Gastrocnemius medialis (tissue), 4 donors: ENCODE measurements around the gene ARHGAP28. TPM values are rescaled to one million over a fixed set of nuclear protein-coding genes. Genes with fewer than 3 reads are reported as not detected.

Source experiments
- ATAC-seq, 2 donors: fragments of 150-250 bp; one replicate each; pipeline ENCODE4 v1.9.1; 2016
- DNase-seq, 2 donors: peaks; one replicate each; pipeline ENCODE4 v3.0.0-alpha.2; 2019
- H3K27ac ChIP-seq, 4 donors: fragments of 200-600 bp; sonication (generic); 1 replicate in 1 of 4; 2 replicates in 3 of 4; pipeline ENCODE4 v1.5.1; 2016 to 2018; ENCODE audit warnings: mild to moderate bottlenecking in 2 of 4, moderate library complexity in 1 of 4
- H3K27me3 ChIP-seq, 3 donors: fragments of 200-600 bp; sonication (generic) in 2 of 3; 1 replicate in 1 of 3; 2 replicates in 2 of 3; pipeline versions ENCODE4 v1.5.1 to v1.6.0; 2016 to 2019; ENCODE audit warnings: mild to moderate bottlenecking in 1 of 3, moderate library complexity in 1 of 3
- H3K36me3 ChIP-seq, 2 donors: fragments of 200-600 bp; sonication (generic) in 1 of 2; one replicate each; pipeline ENCODE4 v1.5.1; 2017 to 2018
- H3K4me1 ChIP-seq, 2 donors: fragments of 200-600 bp; sonication (generic) in 1 of 2; one replicate each; pipeline ENCODE4 v1.5.1; 2016 to 2017; ENCODE audit warnings: mild to moderate bottlenecking in 2 of 2
- H3K4me3 ChIP-seq, 4 donors: fragments of 200-600 bp; sonication (generic) in 3 of 4; 1 replicate in 1 of 4; 2 replicates in 3 of 4; pipeline ENCODE4 v1.5.1; 2016 to 2019; ENCODE audit warnings: mild to moderate bottlenecking in 2 of 4
- H3K9me3 ChIP-seq, 3 donors: fragments of 200-600 bp; sonication (generic) in 2 of 3; 1 replicate in 1 of 3; 2 replicates in 2 of 3; pipeline ENCODE4 v1.5.1; 2016 to 2019
- CTCF ChIP-seq, 5 experiments: fragments of 450-650 bp in 3 of 5; fragments of 200-600 bp in 2 of 5; sonication (generic) in 2 of 5; IDR thresholded peaks in 4 of 5; conservative IDR thresholded peaks in 1 of 5; 1 replicate in 4 of 5; 2 replicates in 1 of 5; pipeline ENCODE4 v1.5.1; 2016 to 2019; ENCODE audit warnings: antibody characterized with exemption in 5 of 5, mild to moderate bottlenecking in 3 of 5, moderate library complexity in 3 of 5
- POLR2A ChIP-seq, 2 donors: fragments of 450-650 bp; IDR thresholded peaks; one replicate each; pipeline ENCODE4 v1.6.1; 2017; ENCODE audit warnings: antibody characterized with exemption in 2 of 2, mild to moderate bottlenecking in 2 of 2, moderate library complexity in 2 of 2
- in situ Hi-C, 4 donors: fragments of 200-750 bp; cut with MboI; loops; one replicate each; pipeline versions ENCODE4 v1.15.0 to v1.8.0; 2017; ENCODE audit warnings: low sequenced_read_pairs in 4 of 4
- intact Hi-C: fragments of 100-400 bp; cut with DNase I; formaldehyde crosslinking; loops from one replicate; pipeline ENCODE4 v1.15.1; 2023; ENCODE audit warnings: low total_unique reads
- total RNA-seq, 4 donors: library from RNA; depleted of rRNA; stranded (reverse); fragments of >200 nt; gene quantifications; one replicate each; pipeline versions ENCODE4 v1.1.0 to v1.2.3, GENCODE V29; 2016

Gene ARHGAP28
- total RNA-seq, 4 donors from 2014 or later = 4.6 to 17.9 (median 6.2) TPM

- Histone ChIP-seq H3K4me1 (no peaks in the 10 kb centered on the region), H3K9me3 (no peaks in the 10 kb centered on the region), H3K36me3 (no peaks in the 10 kb centered on the region), H3K27ac (no peak overlapping the region), H3K27me3 (no peaks in the 10 kb centered on the region), H3K4me3 (no peak overlapping the region)
- DNase-seq (no peak), ATAC-seq (no peak)
- TF ChIP-seq POLR2A (IDR thresholded peaks at IDR 0.05) (no peak), CTCF (IDR thresholded peaks at IDR 0.05 in 4 of 5, conservative IDR thresholded peaks at IDR 0.05 in 1 of 5) (no peak)
- in situ Hi-C loops (loop anchor here in 1 of 4 donors (10.0 to 25.0 kb wide), 2 partner anchors 92 to 165 kb away; no protein-coding TSS in a partner anchor), intact Hi-C loops (loop anchor here (10.0 kb wide), 1 partner anchor 115 kb away; no protein-coding TSS in a partner anchor)
Observed at GRCh38 chr18:6719910-6720683, 9.4 kb upstream of the ARHGAP28 start.

- no peak for ATAC-seq
- in situ Hi-C loops = loop anchor here in 1 of 4 donors (10.0 to 25.0 kb wide), 2 partner anchors 91 to 163 kb away; no protein-coding TSS in a partner anchor
- no peak for DNase-seq
- H3K4me1 ChIP-seq = no peaks in the 10 kb centered on the region
- H3K36me3 ChIP-seq = no peaks in the 10 kb centered on the region
- H3K27ac ChIP-seq = no peak overlapping the region
- intact Hi-C loops = loop anchor here (10.0 kb wide), 1 partner anchor 113 kb away; no protein-coding TSS in a partner anchor
- TF ChIP-seq CTCF (IDR thresholded peaks at IDR 0.05 in 4 of 5, conservative IDR thresholded peaks at IDR 0.05 in 1 of 5) = no peak
- no peak for TF ChIP-seq POLR2A (IDR thresholded peaks at IDR 0.05)
- H3K9me3 ChIP-seq = no peaks in the 10 kb centered on the region
- no peak overlapping the region for H3K4me3 ChIP-seq
- H3K27me3 ChIP-seq = no peaks in the 10 kb centered on the region
Observed at GRCh38 chr18:6721755-6722154, 7.8 kb upstream of the ARHGAP28 start.

GRCh38 chr18:6722690-6723089 is 6.8 kb upstream of the ARHGAP28 start:
- TF ChIP-seq CTCF (IDR thresholded peaks at IDR 0.05 in 4 of 5, conservative IDR thresholded peaks at IDR 0.05 in 1 of 5) (no peak), POLR2A (IDR thresholded peaks at IDR 0.05) (no peak)
- DNase-seq = no peak
- H3K27ac ChIP-seq = no peak overlapping the region

GRCh38 chr18:6724331-6724730 is 5.2 kb upstream of the ARHGAP28 start:
- no peak for ATAC-seq
- H3K36me3 ChIP-seq = no peaks in the 10 kb centered on the region
- H3K27me3 ChIP-seq = no peaks in the 10 kb centered on the region
- no peak overlapping the region for H3K27ac ChIP-seq
- no peak overlapping the region for H3K4me3 ChIP-seq
- in situ Hi-C loops = loop anchor here in 1 of 4 donors (10.0 to 25.0 kb wide), 2 partner anchors 88 to 160 kb away; no protein-coding TSS in a partner anchor
- H3K4me1 ChIP-seq = peaks cover 0 to 3% of the 10 kb centered on the region in 2 donors
- DNase-seq = no peak
- TF ChIP-seq CTCF (IDR thresholded peaks at IDR 0.05 in 4 of 5, conservative IDR thresholded peaks at IDR 0.05 in 1 of 5) = no peak
- no peak for TF ChIP-seq POLR2A (IDR thresholded peaks at IDR 0.05)
- intact Hi-C loops = loop anchor here (10.0 kb wide), 1 partner anchor 110 kb away; no protein-coding TSS in a partner anchor
- no peaks in the 10 kb centered on the region for H3K9me3 ChIP-seq

More at GRCh38 chr18:6722690-6723089, 6.8 kb upstream of the ARHGAP28 start:
- Histone ChIP-seq H3K4me1 (no peaks in the 10 kb centered on the region), H3K4me3 (no peak overlapping the region), H3K9me3 (no peaks in the 10 kb centered on the region), H3K36me3 (no peaks in the 10 kb centered on the region), H3K27me3 (no peaks in the 10 kb centered on the region)
- no peak for ATAC-seq
- intact Hi-C loops (loop anchor here (10.0 kb wide), 1 partner anchor 112 kb away; no protein-coding TSS in a partner anchor), in situ Hi-C loops (loop anchor here in 1 of 4 donors (10.0 to 25.0 kb wide), 2 partner anchors 90 to 162 kb away; no protein-coding TSS in a partner anchor)
